Astrocyte (in vitro differentiated cells and primary cell): Measurements from ENCODE around the gene PACRGL.

ENCODE experiments used
- CTCF ChIP-seq: IDR thresholded peaks from 2 replicates; pipeline ENCODE4 v1.5.1; 2011; ENCODE audit warnings: low read depth, mild to moderate bottlenecking, inconsistent platforms, low read length, moderate library complexity; ENCODE audit not compliant: insufficient read depth
- EZH2 ChIP-seq: IDR thresholded peaks from 2 replicates; pipeline ENCODE4 v1.6.1; 2012; ENCODE audit warnings: mild to moderate bottlenecking, low read length, inconsistent platforms; ENCODE audit not compliant: insufficient read depth

GRCh38 chr4:20696815-20697214 is 3.4 kb upstream of the PACRGL start:
- TF ChIP-seq CTCF (no peak), EZH2 (no peak)
